Epithelial cell of umbilical artery (primary cell): Measurements from ENCODE around the gene ABCF2. TPM values are rescaled to one million over a fixed set of nuclear protein-coding genes. Genes with fewer than 3 reads are reported as not detected.

Source experiments
- total RNA-seq: library from RNA; depleted of rRNA; stranded (reverse); fragments of >200 nt; gene quantifications from 2 replicates; pipeline ENCODE4 v1.2.3, GENCODE V29; 2014

Gene ABCF2
- total RNA-seq: 78.9 and 79.8 TPM in 2 replicates

GRCh38 chr7:151226875-151227782 is at the start of gene ABCF2:
Gene ABCF2 (minus strand): TSS chr7:151227205. CDS start chr7:151226458, 747 bp downstream.

DNA sequence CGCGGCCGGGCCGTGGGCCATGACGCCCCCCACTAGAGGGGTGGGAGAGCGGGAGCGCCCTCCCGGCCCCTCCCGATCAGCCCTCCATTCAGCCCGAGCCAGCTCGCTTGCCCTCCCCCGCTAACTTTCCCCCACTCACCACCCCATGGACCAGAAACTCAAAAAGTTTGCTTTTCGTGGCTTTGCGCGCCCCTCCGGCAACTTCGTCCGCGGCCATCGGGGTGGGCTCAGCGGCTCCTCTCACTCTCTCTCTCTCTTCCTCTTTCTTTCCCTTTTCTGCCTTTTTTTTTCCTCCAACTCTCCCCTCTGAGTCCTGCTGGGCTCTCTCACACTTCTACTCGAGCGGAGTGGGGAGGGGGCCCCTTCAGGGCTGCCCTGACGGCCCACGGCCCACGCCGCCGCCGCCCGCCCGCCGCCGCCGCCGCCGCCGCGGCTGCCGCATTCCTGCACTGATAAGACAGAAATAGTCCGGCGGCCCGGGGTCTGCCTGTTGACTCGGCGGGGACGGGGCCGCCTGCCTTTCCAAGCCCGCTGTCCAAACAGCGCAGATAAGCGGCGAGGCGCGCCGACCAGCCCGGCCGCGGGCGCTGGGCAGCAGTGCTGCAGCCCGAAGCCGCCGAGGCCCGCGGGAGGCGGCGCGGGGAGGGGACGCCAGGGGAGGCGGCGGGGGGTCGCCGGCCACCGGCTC is 21.5 kb upstream of the ABCF2 start, which contains the start of gene SMARCD3:
Gene SMARCD3, minus strand, starts transcription at position 349 of the 688 bp plus-strand sequence. Its CDS starts 132 bp downstream, at position 217.

GRCh38 chr7:151232091-151232916 is 5.3 kb upstream of the ABCF2 start, which contains the start of gene CHPF2:
Gene CHPF2 (plus strand): TSS chr7:151232483. CDS start chr7:151234012, 1,529 bp downstream.

GRCh38 chr7:151210087-151210854 is 16.7 kb downstream of the ABCF2 start, which contains the start of gene H2BK1:
Gene H2BK1 (minus strand): TSS chr7:151210488. CDS start chr7:151210318, 170 bp downstream.

DNA sequence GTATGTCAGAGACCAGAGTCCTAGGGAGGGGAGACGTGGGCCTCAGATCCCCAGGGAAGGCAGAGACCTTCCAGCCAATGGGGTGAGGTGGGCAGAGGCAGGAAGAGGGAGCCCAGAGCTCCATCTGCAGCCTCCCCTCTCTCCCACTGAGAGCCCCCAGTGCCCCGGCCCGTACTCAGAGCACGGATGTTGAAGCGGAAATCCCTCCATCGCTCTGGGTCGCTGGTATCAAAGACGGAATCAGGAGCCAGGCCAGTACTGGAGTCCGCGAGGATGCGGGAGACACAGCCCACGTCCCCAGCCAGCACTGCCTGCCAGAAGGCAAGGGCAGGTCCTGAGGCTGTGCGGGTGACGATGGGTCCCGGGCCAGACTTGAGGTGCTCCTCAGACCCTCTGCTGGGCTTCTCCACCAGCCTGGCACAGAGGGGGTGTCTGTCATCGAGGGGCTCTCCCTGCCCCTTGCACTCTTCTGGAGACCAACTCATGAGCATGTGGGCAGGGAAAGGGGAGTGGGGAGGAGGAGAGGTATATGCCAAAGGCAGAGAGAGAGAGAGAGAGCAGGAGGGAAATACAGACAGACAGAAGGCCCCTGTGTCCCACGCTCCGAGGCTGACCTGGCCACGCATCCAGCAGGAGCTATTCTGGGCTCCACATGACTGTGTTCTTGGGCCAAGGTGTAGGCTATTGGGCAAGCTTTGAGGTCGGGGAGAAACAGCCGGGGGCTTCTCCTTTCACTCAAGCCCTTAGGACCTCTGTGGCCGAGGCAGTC is 40.2 kb downstream of the ABCF2 start, which contains the start of gene ASB10:
Gene ASB10, minus strand, starts transcription at position 611 of the 769 bp plus-strand sequence. Its CDS starts 120 bp downstream, at position 491.

DNA sequence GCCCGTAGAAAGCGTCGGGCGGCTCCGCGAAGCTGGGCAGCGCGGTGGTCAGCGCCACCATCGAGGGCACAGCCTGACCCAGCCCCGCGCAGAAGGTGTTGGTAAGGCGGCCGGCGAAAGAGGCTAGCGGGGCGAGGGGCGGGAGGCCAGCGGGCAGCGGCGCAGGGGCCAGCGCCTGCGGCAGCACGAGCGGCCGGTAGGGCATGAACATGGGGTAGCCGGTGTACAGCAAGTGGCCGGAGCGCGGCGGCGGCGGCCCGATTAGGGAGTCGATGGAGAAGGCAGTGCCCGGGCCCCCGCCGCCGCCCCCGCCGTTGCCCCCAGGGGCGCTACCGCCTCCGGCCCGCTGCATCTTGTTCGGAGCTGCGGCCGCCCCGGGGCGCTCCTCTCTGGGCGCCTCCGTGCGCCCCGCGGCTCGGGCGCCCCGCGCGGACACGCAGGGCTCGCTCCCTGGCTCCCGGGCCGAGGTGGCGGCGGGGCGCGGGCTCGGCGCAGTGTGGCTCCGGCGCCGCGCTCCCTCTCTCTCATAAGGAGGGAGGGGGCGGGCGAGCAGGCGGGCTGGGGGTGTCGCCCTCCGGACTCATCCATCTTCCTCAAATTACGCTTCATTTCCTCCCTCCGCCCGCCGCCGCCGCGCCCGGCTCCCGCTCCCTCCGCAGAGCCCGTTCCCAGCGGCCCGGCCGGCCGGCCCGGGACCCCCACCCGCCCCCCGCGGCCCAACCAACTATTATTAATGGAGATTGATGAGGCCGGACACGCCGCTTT is 59.6 kb downstream of the ABCF2 start, which contains the start of gene GBX1:
Gene GBX1, minus strand, starts transcription at position 498 of the 765 bp plus-strand sequence. Its CDS starts 146 bp downstream, at position 352.

Other genes with a start within 250 kb of the ABCF2 start
- gene KCNH2, start 248.9 kb downstream of the ABCF2 start, total RNA-seq: under 0.01 and 0.15 TPM in 2 replicates
- gene NOS3, start 236.2 kb downstream of the ABCF2 start, total RNA-seq: 13.3 and 26.4 TPM in 2 replicates
- gene ATG9B, start 202.7 kb downstream of the ABCF2 start, total RNA-seq: not detected in 2 replicates
- 21.8 and 30.4 TPM in 2 replicates for gene ABCB8, start 198.8 kb downstream of the ABCF2 start, total RNA-seq
- gene ASIC3, start 178.7 kb downstream of the ABCF2 start, total RNA-seq: not detected in 2 replicates
- 24.8 and 26.3 TPM in 2 replicates for gene CDK5, start 169.3 kb downstream of the ABCF2 start, total RNA-seq
- 34.8 and 39.4 TPM in 2 replicates for gene SLC4A2, start 167.6 kb downstream of the ABCF2 start, total RNA-seq
- gene FASTK, start 146.4 kb downstream of the ABCF2 start, total RNA-seq: 67.9 and 71.9 TPM in 2 replicates
- gene TMUB1, start 143.7 kb downstream of the ABCF2 start, total RNA-seq: 14.1 and 20.1 TPM in 2 replicates
- gene AGAP3, start 140.7 kb downstream of the ABCF2 start, total RNA-seq: 55.6 and 56.2 TPM in 2 replicates
- gene GBX1, start 59.5 kb downstream of the ABCF2 start, total RNA-seq: not detected in 2 replicates
- gene ASB10, start 40.0 kb downstream of the ABCF2 start, total RNA-seq: not detected in 2 replicates
- not detected in 2 replicates for gene H2BK1, start 16.7 kb downstream of the ABCF2 start, total RNA-seq
- 50.2 and 54.6 TPM in 2 replicates for gene CHPF2, start 5.3 kb upstream of the ABCF2 start, total RNA-seq
- 6.5 and 7.4 TPM in 2 replicates for gene SMARCD3, start 21.5 kb upstream of the ABCF2 start, total RNA-seq
- gene NUB1, start 114.6 kb upstream of the ABCF2 start, total RNA-seq: 33.8 and 36.9 TPM in 2 replicates
- not detected in 2 replicates for gene WDR86, start 182.8 kb upstream of the ABCF2 start, total RNA-seq
- not detected in 2 replicates for gene CRYGN, start 212.9 kb upstream of the ABCF2 start, total RNA-seq